ENCODE measurements around the gene SAMD8. TPM values are rescaled to one million over a fixed set of nuclear protein-coding genes. Genes with fewer than 3 reads are reported as not detected.

Gene SAMD8
- total and polyA plus RNA-seq, 2 of the 8 experiments (the other 6 are each of a cell fraction or from before 2014, with no cell fraction given) = 11.7 to 20.9 TPM

GRCh38 chr10:75168275-75168674 lies 56.8 kb downstream of the SAMD8 start:
- H4K91ac ChIP-seq (replicated peaks; ENCODE audit: insufficient read length, low read length) = no peak overlapping the region
- ChIA-PET CTCF (ENCODE audit: partially characterized antibody) (interaction anchor here (0.6 to 1.4 kb wide), 3 partner anchors 21 to 60 kb away, joined by 3 to 5 read pairs (median 3); a partner anchor contains a TSS), POLR2A (ENCODE audit: partially characterized antibody) (no interaction called here)
- H2BK120ac ChIP-seq (replicated peaks; ENCODE audit: low read depth, low read length) = no peak overlapping the region
- H3K18ac ChIP-seq (ENCODE audit: extremely low read depth, low read length) = no peak overlapping the region
- no peak overlapping the region for H2BK12ac ChIP-seq (ENCODE audit: low read depth, low read length)
- TF ChIP-seq SP2 (IDR thresholded peaks at IDR 0.05; ENCODE audit: low read length) = no peak
- no peak for TF ChIP-seq YY1 (IDR thresholded peaks at IDR 0.05; ENCODE audit: low read depth, low read length)
- no peak for TF ChIP-seq CREB1 (IDR thresholded peaks at IDR 0.05)
- TF ChIP-seq PHF8 (conservative IDR thresholded peaks at IDR 0.05; ENCODE audit: low read depth, low read length) = no peak
- TF ChIP-seq SIRT6 (IDR thresholded peaks at IDR 0.05; ENCODE audit: low read length) = no peak
- TF ChIP-seq E2F6 (IDR thresholded peaks at IDR 0.05) = no peak
- no peak for TF ChIP-seq ZNF274 (IDR thresholded peaks at IDR 0.05; ENCODE audit: borderline replicate concordance, extremely low read depth, low read length)
- TF ChIP-seq SIX5 (IDR thresholded peaks at IDR 0.05; ENCODE audit: low read depth, low read length) = no peak
- no peak for TF ChIP-seq CHD2 (IDR thresholded peaks at IDR 0.05; ENCODE audit: low read length)
- no peak for TF ChIP-seq POU5F1 (IDR thresholded peaks at IDR 0.05; ENCODE audit: low read depth, low read length)
- no peak for TF ChIP-seq NRF1 (IDR thresholded peaks at IDR 0.05; ENCODE audit: low read depth, low read length)
- no peak for TF ChIP-seq CEBPB (IDR thresholded peaks at IDR 0.05; ENCODE audit: low read depth, low read length)
- TF ChIP-seq KDM4A (IDR thresholded peaks at IDR 0.05; ENCODE audit: low read depth, low read length, severe bottlenecking) = no peak
- no peak for TF ChIP-seq GTF2F1 (IDR thresholded peaks at IDR 0.05; ENCODE audit: borderline replicate concordance, low read depth, low read length)
- TF ChIP-seq KDM1A (IDR thresholded peaks at IDR 0.05; ENCODE audit: borderline replicate concordance, low read length) = no peak
- no peak overlapping the region for H3K27ac ChIP-seq (ENCODE audit: low read depth, low read length)
- no peak for DNase-seq (ENCODE audit: low read depth in 1 of 2, low spot score in 2 of 2)
- no peak overlapping the region for H3K23ac ChIP-seq (ENCODE audit: insufficient read length)
- H3K56ac ChIP-seq (replicated peaks; ENCODE audit: insufficient read length, low read depth, low read length) = no peak overlapping the region
- no peak overlapping the region for H2BK15ac ChIP-seq (ENCODE audit: low read length)
- no peaks in the 10 kb centered on the region for H3K27me3 ChIP-seq (replicated peaks in 1 of 4; ENCODE audit: control insufficient read depth in 3 of 4, extremely low read depth in 1 of 4, insufficient read depth in 3 of 4, low read length in 3 of 4)
- peaks cover 0 to 3% (median 0%) of the 10 kb centered on the region in 4 experiments; a peak in 1 of 7 replicates for H3K4me1 ChIP-seq (replicated peaks in 1 of 4; ENCODE audit: control insufficient read depth in 3 of 4, insufficient read depth in 4 of 4, low read length in 3 of 4)
- H3K4ac ChIP-seq (replicated peaks; ENCODE audit: insufficient read length, low read depth, low read length) = no peak overlapping the region
- H3K9ac ChIP-seq (replicated peaks in 1 of 4; ENCODE audit: extremely low read depth in 1 of 4, low read depth in 3 of 4, low read length in 3 of 4) = no peak overlapping the region
- no peak overlapping the region for H2BK5ac ChIP-seq (ENCODE audit: low read depth, low read length)
- no peak overlapping the region for H3K4me2 ChIP-seq (ENCODE audit: insufficient read depth in 1 of 2, low read depth in 2 of 2, low read length in 2 of 2)
- H3K4me3 ChIP-seq (ENCODE audit: extremely low read depth in 1 of 4, insufficient read depth in 2 of 4, low read depth in 3 of 4, low read length in 4 of 4) = no peak overlapping the region
- H3K9me3 ChIP-seq (ENCODE audit: insufficient read depth in 2 of 2, low read depth in 1 of 2, low read length in 1 of 2) = no peaks in the 10 kb centered on the region
- H4K5ac ChIP-seq (ENCODE audit: insufficient read length, low read depth, low read length) = no peak overlapping the region
- no peak for FAIRE-seq
- H3K23me2 ChIP-seq (ENCODE audit: low read depth, low read length) = no peaks in the 10 kb centered on the region
- H3K36me3 ChIP-seq (ENCODE audit: control insufficient read depth in 2 of 4, insufficient read depth in 4 of 4, low read length in 3 of 4) = peaks cover 0 to 3% (median 0%) of the 10 kb centered on the region in 4 experiments; a peak in 2 of 8 replicates
- H4K20me1 ChIP-seq (replicated peaks in 1 of 2; ENCODE audit: control insufficient read depth in 1 of 2, insufficient read depth in 2 of 2, low read length in 2 of 2) = no peaks in the 10 kb centered on the region
- 98% methylated on average over 6 of the region's 6 CpGs; no CpG with 5 or more reads in 1 of the 2 experiments for WGBS, 2 experiments (ENCODE audit: extremely low coverage in 1 of 2, insufficient coverage in 1 of 2, insufficient read length in 1 of 2, insufficient replicate concordance in 2 of 2, low coverage in 1 of 2, low lambda C conversion rate in 2 of 2, missing lambda C conversion rate in 1 of 2)
- no peak overlapping the region; the same call in 1 of the 2 replicates for H4K8ac ChIP-seq (ENCODE audit: extremely low read depth, insufficient read depth, low read length)
- no peak overlapping the region for H2BK20ac ChIP-seq (ENCODE audit: low read length)
- no peaks in the 10 kb centered on the region for H3K79me1 ChIP-seq (ENCODE audit: low read depth, low read length)
- no peak overlapping the region for H2AK5ac ChIP-seq (ENCODE audit: low read depth, low read length)
- no peaks in the 10 kb centered on the region for H3K79me2 ChIP-seq (ENCODE audit: control insufficient read depth in 1 of 2, insufficient read depth in 2 of 2, low read length in 2 of 2)
- no peak overlapping the region for H2AFZ ChIP-seq (ENCODE audit: low read length)
- no peak overlapping the region for H3K14ac ChIP-seq (ENCODE audit: insufficient read length)

Data from H1 (cell line).